ENCODE measurements around the gene NCAN.

The NCAN gene

GRCh38 chr19:19263886-19264487 lies 52.2 kb downstream of the NCAN start:
- Histone ChIP-seq H3K4me1 (no peaks in the 10 kb centered on the region; the same call in 1 of the 2 replicates), H3K4me3 (no peak overlapping the region), H3K36me3 (replicated peaks) (no peaks in the 10 kb centered on the region), H3K27me3 (ENCODE audit: low read depth) (no peaks in the 10 kb centered on the region; the same call in 1 of the 2 replicates), H3K9me3 (no peaks in the 10 kb centered on the region)
- in situ Hi-C loops (cut with MboI; ENCODE audit: low sequenced_read_pairs), result no loop called here
- no peak for DNase-seq (ENCODE audit: low spot score in 2 of 2)

- Histone ChIP-seq H3K9me3 (no peaks in the 10 kb centered on the region), H3K27me3 (ENCODE audit: low read depth) (no peaks in the 10 kb centered on the region; the same call in 1 of the 2 replicates), H3K4me1 (no peaks in the 10 kb centered on the region), H3K36me3 (replicated peaks) (no peaks in the 10 kb centered on the region), H3K4me3 (no peak overlapping the region)
- in situ Hi-C loops (cut with MboI; ENCODE audit: low sequenced_read_pairs), result no loop called here
- DNase-seq (ENCODE audit: low spot score in 2 of 2), result no peak
Measured at GRCh38 chr19:19267305-19267704, 55.5 kb downstream of the NCAN start.

GRCh38 chr19:19268453-19269385 lies 57.0 kb downstream of the NCAN start:
- Histone ChIP-seq H3K4me3 (no peak overlapping the region), H3K27me3 (ENCODE audit: low read depth) (no peaks in the 10 kb centered on the region), H3K9me3 (no peaks in the 10 kb centered on the region), H3K36me3 (replicated peaks) (no peaks in the 10 kb centered on the region), H3K4me1 (no peaks in the 10 kb centered on the region)
- in situ Hi-C loops (cut with MboI; ENCODE audit: low sequenced_read_pairs), result no loop called here
- DNase-seq (ENCODE audit: low spot score in 2 of 2), result no peak

- Histone ChIP-seq H3K4me3 (no peak overlapping the region), H3K9me3 (no peaks in the 10 kb centered on the region), H3K4me1 (no peaks in the 10 kb centered on the region), H3K36me3 (replicated peaks) (no peaks in the 10 kb centered on the region), H3K27me3 (ENCODE audit: low read depth) (no peaks in the 10 kb centered on the region)
- DNase-seq (ENCODE audit: low spot score in 2 of 2), result peak in 1 of 2 experiments; percentile 42
- in situ Hi-C loops (cut with MboI; ENCODE audit: low sequenced_read_pairs), result no loop called here
Measured at GRCh38 chr19:19269952-19270694, 58.4 kb downstream of the NCAN start.

- in situ Hi-C loops (cut with MboI; ENCODE audit: low sequenced_read_pairs), result no loop called here
Measured at GRCh38 chr19:19270749-19271571, 59.2 kb downstream of the NCAN start.

GRCh38 chr19:19271828-19272599 lies 60.3 kb downstream of the NCAN start:
- Histone ChIP-seq H3K36me3 (replicated peaks) (peaks cover 8% of the 10 kb centered on the region), H3K4me3 (no peak overlapping the region), H3K9me3 (no peaks in the 10 kb centered on the region), H3K27me3 (ENCODE audit: low read depth) (no peaks in the 10 kb centered on the region), H3K4me1 (no peaks in the 10 kb centered on the region)
- in situ Hi-C loops (cut with MboI; ENCODE audit: low sequenced_read_pairs), result no loop called here
- no peak for DNase-seq (ENCODE audit: low spot score in 2 of 2)

More at GRCh38 chr19:19270749-19271571, 59.2 kb downstream of the NCAN start:
- H3K4me1 ChIP-seq, result no peaks in the 10 kb centered on the region
- DNase-seq (ENCODE audit: low spot score in 2 of 2), result no peak
- peaks cover 4% of the 10 kb centered on the region for H3K36me3 ChIP-seq (replicated peaks)
- H3K27me3 ChIP-seq (ENCODE audit: low read depth), result no peaks in the 10 kb centered on the region
- H3K4me3 ChIP-seq, result no peak overlapping the region
- H3K9me3 ChIP-seq, result no peaks in the 10 kb centered on the region

- H3K9me3 ChIP-seq, result no peaks in the 10 kb centered on the region
- H3K27me3 ChIP-seq (ENCODE audit: low read depth), result no peaks in the 10 kb centered on the region
- in situ Hi-C loops (cut with MboI; ENCODE audit: low sequenced_read_pairs), result no loop called here
- peaks cover 27% of the 10 kb centered on the region for H3K36me3 ChIP-seq (replicated peaks)
- H3K4me1 ChIP-seq, result no peaks in the 10 kb centered on the region
- DNase-seq (ENCODE audit: low spot score in 2 of 2), result no peak
- H3K4me3 ChIP-seq, result no peak overlapping the region
Measured at GRCh38 chr19:19274146-19274545, 62.4 kb downstream of the NCAN start.

GRCh38 chr19:19274716-19275565 lies 63.2 kb downstream of the NCAN start:
- H3K36me3 ChIP-seq (replicated peaks), result peaks cover 33% of the 10 kb centered on the region
- in situ Hi-C loops (cut with MboI; ENCODE audit: low sequenced_read_pairs), result no loop called here
- H3K27me3 ChIP-seq (ENCODE audit: low read depth), result no peaks in the 10 kb centered on the region
- H3K4me1 ChIP-seq, result no peaks in the 10 kb centered on the region
- H3K4me3 ChIP-seq, result no peak overlapping the region
- H3K9me3 ChIP-seq, result no peaks in the 10 kb centered on the region
- no peak for DNase-seq (ENCODE audit: low spot score in 2 of 2)

GRCh38 chr19:19276386-19276785 lies 64.6 kb downstream of the NCAN start:
- no peak for DNase-seq (ENCODE audit: low spot score in 2 of 2)
- in situ Hi-C loops (cut with MboI; ENCODE audit: low sequenced_read_pairs), result no loop called here
- Histone ChIP-seq H3K4me3 (no peak overlapping the region), H3K9me3 (no peaks in the 10 kb centered on the region), H3K36me3 (replicated peaks) (peaks cover 33% of the 10 kb centered on the region), H3K27me3 (ENCODE audit: low read depth) (no peaks in the 10 kb centered on the region), H3K4me1 (no peaks in the 10 kb centered on the region)

GRCh38 chr19:19276851-19277250 lies 65.1 kb downstream of the NCAN start:
- DNase-seq (ENCODE audit: low spot score in 2 of 2), result no peak
- H3K27me3 ChIP-seq (ENCODE audit: low read depth), result no peaks in the 10 kb centered on the region
- H3K36me3 ChIP-seq (replicated peaks), result peaks cover 33% of the 10 kb centered on the region
- H3K4me3 ChIP-seq, result no peak overlapping the region
- H3K9me3 ChIP-seq, result no peaks in the 10 kb centered on the region
- no peaks in the 10 kb centered on the region for H3K4me1 ChIP-seq
- in situ Hi-C loops (cut with MboI; ENCODE audit: low sequenced_read_pairs), result no loop called here

- H3K9me3 ChIP-seq, result no peaks in the 10 kb centered on the region
- no peak overlapping the region for H3K4me3 ChIP-seq
- H3K27me3 ChIP-seq (ENCODE audit: low read depth), result no peaks in the 10 kb centered on the region
- no peak for DNase-seq (ENCODE audit: low spot score in 2 of 2)
- H3K4me1 ChIP-seq, result no peaks in the 10 kb centered on the region
- in situ Hi-C loops (cut with MboI; ENCODE audit: low sequenced_read_pairs), result no loop called here
- peaks cover 36% of the 10 kb centered on the region for H3K36me3 ChIP-seq (replicated peaks)
Measured at GRCh38 chr19:19278315-19278714, 66.6 kb downstream of the NCAN start.

GRCh38 chr19:19279062-19279612 lies 67.4 kb downstream of the NCAN start:
- Histone ChIP-seq H3K36me3 (replicated peaks) (peaks cover 42% of the 10 kb centered on the region), H3K4me3 (no peak overlapping the region), H3K27me3 (ENCODE audit: low read depth) (no peaks in the 10 kb centered on the region), H3K9me3 (no peaks in the 10 kb centered on the region), H3K4me1 (no peaks in the 10 kb centered on the region)
- DNase-seq (ENCODE audit: low spot score in 2 of 2), result no peak
- in situ Hi-C loops (cut with MboI; ENCODE audit: low sequenced_read_pairs), result no loop called here

All from HAP-1 (cell line).